ENCODE data around the gene HEPACAM. TPM values are rescaled to one million over a fixed set of nuclear protein-coding genes. Genes with fewer than 3 reads are reported as not detected.

HEPACAM gene
- total RNA-seq, 1 donor from 2014 or later, result 1.6 TPM

GRCh38 chr11:124961972-124962609 lies 26.2 kb upstream of the HEPACAM start:
- Histone ChIP-seq H3K9me3 (ENCODE audit: control insufficient read depth in 3 of 3, low read length in 3 of 3) (no peaks in the 10 kb centered on the region), H3K9ac (ENCODE audit: low read depth in 1 of 3, low read length in 3 of 3) (no peak overlapping the region), H3K4me3 (ENCODE audit: low read length in 3 of 3) (no peak overlapping the region), H3K4me1 (ENCODE audit: control insufficient read depth in 3 of 3, insufficient read depth in 3 of 3, low read length in 3 of 3) (no peaks in the 10 kb centered on the region), H3K36me3 (ENCODE audit: control insufficient read depth in 3 of 3, insufficient read depth in 3 of 3, low read length in 3 of 3) (no peaks in the 10 kb centered on the region), H3K27ac (ENCODE audit: low read depth, low read length) (no peak overlapping the region), H3K27me3 (ENCODE audit: control insufficient read depth in 3 of 3, insufficient read depth in 3 of 3, low read length in 3 of 3) (no peaks in the 10 kb centered on the region)

- no peaks in the 10 kb centered on the region for H3K27me3 ChIP-seq (ENCODE audit: control insufficient read depth in 3 of 3, insufficient read depth in 3 of 3, low read length in 3 of 3)
- no peak overlapping the region for H3K27ac ChIP-seq (ENCODE audit: low read depth, low read length)
- H3K9me3 ChIP-seq (ENCODE audit: control insufficient read depth in 3 of 3, low read length in 3 of 3), result no peaks in the 10 kb centered on the region
- H3K4me1 ChIP-seq (ENCODE audit: control insufficient read depth in 3 of 3, insufficient read depth in 3 of 3, low read length in 3 of 3), result peaks cover 9 to 14% (median 9%) of the 10 kb centered on the region in 3 donors
- no peak overlapping the region for H3K4me3 ChIP-seq (ENCODE audit: low read length in 3 of 3)
- no peaks in the 10 kb centered on the region for H3K36me3 ChIP-seq (ENCODE audit: control insufficient read depth in 3 of 3, insufficient read depth in 3 of 3, low read length in 3 of 3)
- H3K9ac ChIP-seq (ENCODE audit: low read depth in 1 of 3, low read length in 3 of 3), result no peak overlapping the region
Measured at GRCh38 chr11:124955035-124955434, 19.2 kb upstream of the HEPACAM start.

- peaks cover 9 to 14% (median 9%) of the 10 kb centered on the region in 3 donors for H3K4me1 ChIP-seq (ENCODE audit: control insufficient read depth in 3 of 3, insufficient read depth in 3 of 3, low read length in 3 of 3)
- H3K9me3 ChIP-seq (ENCODE audit: control insufficient read depth in 3 of 3, low read length in 3 of 3), result no peaks in the 10 kb centered on the region
- no peaks in the 10 kb centered on the region for H3K27me3 ChIP-seq (ENCODE audit: control insufficient read depth in 3 of 3, insufficient read depth in 3 of 3, low read length in 3 of 3)
- H3K4me3 ChIP-seq (ENCODE audit: low read length in 3 of 3), result peak overlapping the region; percentile 83 to 95 (median 94)
- H3K27ac ChIP-seq (ENCODE audit: low read depth, low read length), result peak overlapping the region; percentile 79
- no peaks in the 10 kb centered on the region for H3K36me3 ChIP-seq (ENCODE audit: control insufficient read depth in 3 of 3, insufficient read depth in 3 of 3, low read length in 3 of 3)
- H3K9ac ChIP-seq (ENCODE audit: low read depth in 1 of 3, low read length in 3 of 3), result peak overlapping the region; percentile 73 to 87 (median 84)
Measured at GRCh38 chr11:124954590-124954955, 18.7 kb upstream of the HEPACAM start.

GRCh38 chr11:124953753-124954589 lies 18.1 kb upstream of the HEPACAM start, which contains the start of gene CCDC15:
Gene CCDC15 (plus strand): TSS chr11:124954202. CDS start chr11:124954733, 531 bp downstream.
- peaks cover 9 to 14% (median 9%) of the 10 kb centered on the region in 3 donors for H3K4me1 ChIP-seq (ENCODE audit: control insufficient read depth in 3 of 3, insufficient read depth in 3 of 3, low read length in 3 of 3)
- no peaks in the 10 kb centered on the region for H3K36me3 ChIP-seq (ENCODE audit: control insufficient read depth in 3 of 3, insufficient read depth in 3 of 3, low read length in 3 of 3)
- peak within 1 kb of the TSS; percentile 83 to 95 (median 94) for H3K4me3 ChIP-seq (ENCODE audit: low read length in 3 of 3)
- H3K9me3 ChIP-seq (ENCODE audit: control insufficient read depth in 3 of 3, low read length in 3 of 3), result no peaks in the 10 kb centered on the region
- peak within 1 kb of the TSS; percentile 79 for H3K27ac ChIP-seq (ENCODE audit: low read depth, low read length)
- H3K9ac ChIP-seq (ENCODE audit: low read depth in 1 of 3, low read length in 3 of 3), result peak within 1 kb of the TSS; percentile 84 to 88 (median 87)
- H3K27me3 ChIP-seq (ENCODE audit: control insufficient read depth in 3 of 3, insufficient read depth in 3 of 3, low read length in 3 of 3), result no peaks in the 10 kb centered on the region

GRCh38 chr11:124951341-124951740 lies 15.5 kb upstream of the HEPACAM start:
- H3K27ac ChIP-seq (ENCODE audit: low read depth, low read length), result no peak overlapping the region
- no peak overlapping the region for H3K4me3 ChIP-seq (ENCODE audit: low read length in 3 of 3)
- no peak overlapping the region for H3K9ac ChIP-seq (ENCODE audit: low read depth in 1 of 3, low read length in 3 of 3)
- H3K9me3 ChIP-seq (ENCODE audit: control insufficient read depth in 3 of 3, low read length in 3 of 3), result no peaks in the 10 kb centered on the region
- H3K27me3 ChIP-seq (ENCODE audit: control insufficient read depth in 3 of 3, insufficient read depth in 3 of 3, low read length in 3 of 3), result peaks cover 0 to 2% (median 0%) of the 10 kb centered on the region in 3 donors
- H3K4me1 ChIP-seq (ENCODE audit: control insufficient read depth in 3 of 3, insufficient read depth in 3 of 3, low read length in 3 of 3), result peaks cover 9 to 14% (median 9%) of the 10 kb centered on the region in 3 donors
- H3K36me3 ChIP-seq (ENCODE audit: control insufficient read depth in 3 of 3, insufficient read depth in 3 of 3, low read length in 3 of 3), result no peaks in the 10 kb centered on the region

GRCh38 chr11:124950601-124951330 lies 14.9 kb upstream of the HEPACAM start:
- no peak overlapping the region for H3K27ac ChIP-seq (ENCODE audit: low read depth, low read length)
- no peak overlapping the region for H3K9ac ChIP-seq (ENCODE audit: low read depth in 1 of 3, low read length in 3 of 3)

GRCh38 chr11:124946735-124947141 lies 10.9 kb upstream of the HEPACAM start:
- Histone ChIP-seq H3K27ac (ENCODE audit: low read depth, low read length) (no peak overlapping the region), H3K36me3 (ENCODE audit: control insufficient read depth in 3 of 3, insufficient read depth in 3 of 3, low read length in 3 of 3) (no peaks in the 10 kb centered on the region), H3K4me3 (ENCODE audit: low read length in 3 of 3) (no peak overlapping the region), H3K27me3 (ENCODE audit: control insufficient read depth in 3 of 3, insufficient read depth in 3 of 3, low read length in 3 of 3) (peaks cover 0 to 2% (median 0%) of the 10 kb centered on the region in 3 donors), H3K4me1 (ENCODE audit: control insufficient read depth in 3 of 3, insufficient read depth in 3 of 3, low read length in 3 of 3) (no peaks in the 10 kb centered on the region), H3K9me3 (ENCODE audit: control insufficient read depth in 3 of 3, low read length in 3 of 3) (no peaks in the 10 kb centered on the region), H3K9ac (ENCODE audit: low read depth in 1 of 3, low read length in 3 of 3) (no peak overlapping the region)

More at GRCh38 chr11:124950601-124951330, 14.9 kb upstream of the HEPACAM start:
- H3K4me1 ChIP-seq (ENCODE audit: control insufficient read depth in 3 of 3, insufficient read depth in 3 of 3, low read length in 3 of 3), result peaks cover 9 to 14% (median 9%) of the 10 kb centered on the region in 3 donors
- no peaks in the 10 kb centered on the region for H3K9me3 ChIP-seq (ENCODE audit: control insufficient read depth in 3 of 3, low read length in 3 of 3)
- no peak overlapping the region for H3K4me3 ChIP-seq (ENCODE audit: low read length in 3 of 3)
- H3K36me3 ChIP-seq (ENCODE audit: control insufficient read depth in 3 of 3, insufficient read depth in 3 of 3, low read length in 3 of 3), result no peaks in the 10 kb centered on the region
- H3K27me3 ChIP-seq (ENCODE audit: control insufficient read depth in 3 of 3, insufficient read depth in 3 of 3, low read length in 3 of 3), result peaks cover 0 to 2% (median 0%) of the 10 kb centered on the region in 3 donors

GRCh38 chr11:124945826-124946225 lies 10.0 kb upstream of the HEPACAM start:
- Histone ChIP-seq H3K9me3 (ENCODE audit: control insufficient read depth in 3 of 3, low read length in 3 of 3) (no peaks in the 10 kb centered on the region), H3K27me3 (ENCODE audit: control insufficient read depth in 3 of 3, insufficient read depth in 3 of 3, low read length in 3 of 3) (peaks cover 0 to 6% (median 0%) of the 10 kb centered on the region in 3 donors), H3K4me3 (ENCODE audit: low read length in 3 of 3) (no peak overlapping the region), H3K27ac (ENCODE audit: low read depth, low read length) (no peak overlapping the region), H3K4me1 (ENCODE audit: control insufficient read depth in 3 of 3, insufficient read depth in 3 of 3, low read length in 3 of 3) (no peaks in the 10 kb centered on the region), H3K36me3 (ENCODE audit: control insufficient read depth in 3 of 3, insufficient read depth in 3 of 3, low read length in 3 of 3) (no peaks in the 10 kb centered on the region), H3K9ac (ENCODE audit: low read depth in 1 of 3, low read length in 3 of 3) (no peak overlapping the region)

GRCh38 chr11:124944565-124944964 lies 8.7 kb upstream of the HEPACAM start:
- Histone ChIP-seq H3K36me3 (ENCODE audit: control insufficient read depth in 3 of 3, insufficient read depth in 3 of 3, low read length in 3 of 3) (no peaks in the 10 kb centered on the region), H3K4me1 (ENCODE audit: control insufficient read depth in 3 of 3, insufficient read depth in 3 of 3, low read length in 3 of 3) (no peaks in the 10 kb centered on the region), H3K4me3 (ENCODE audit: low read length in 3 of 3) (no peak overlapping the region), H3K9me3 (ENCODE audit: control insufficient read depth in 3 of 3, low read length in 3 of 3) (no peaks in the 10 kb centered on the region), H3K9ac (ENCODE audit: low read depth in 1 of 3, low read length in 3 of 3) (no peak overlapping the region), H3K27me3 (ENCODE audit: control insufficient read depth in 3 of 3, insufficient read depth in 3 of 3, low read length in 3 of 3) (peaks cover 0 to 6% (median 0%) of the 10 kb centered on the region in 3 donors), H3K27ac (ENCODE audit: low read depth, low read length) (no peak overlapping the region)

Data from skeletal muscle tissue (tissue), 4 donors.